ENCODE results near the gene FBRSL1. TPM values are rescaled to one million over a fixed set of nuclear protein-coding genes. Genes with fewer than 3 reads are reported as not detected.

Gene FBRSL1
- total RNA-seq, 1 donor from 2014 or later, result 43.8 TPM

- H3K27me3 ChIP-seq (ENCODE audit: insufficient read depth, low read length), result no peaks in the 10 kb centered on the region
- peaks cover 16% of the 10 kb centered on the region for H3K27me3 Mint-ChIP-seq (ENCODE audit: low read depth, unreplicated experiment)
- H3K4me3 ChIP-seq (ENCODE audit: insufficient read depth, low read depth, low read length), result no peak overlapping the region
- H3K36me3 ChIP-seq (ENCODE audit: insufficient read depth, low read length), result no peaks in the 10 kb centered on the region
- no peak overlapping the region for H2AFZ ChIP-seq (ENCODE audit: low read depth, low read length)
- H3K4me1 ChIP-seq (ENCODE audit: insufficient read depth, low read length), result peaks cover 4% of the 10 kb centered on the region
- H3K27ac Mint-ChIP-seq (ENCODE audit: unreplicated experiment), result no peak overlapping the region
- no peak overlapping the region for H3K4me2 ChIP-seq (ENCODE audit: low read length)
- H3K9me3 Mint-ChIP-seq (ENCODE audit: unreplicated experiment), result peaks cover 3% of the 10 kb centered on the region
- DNase-seq (ENCODE audit: low read depth) (no peak), FAIRE-seq (no peak)
- TF ChIP-seq EZH2 (IDR thresholded peaks at IDR 0.05; ENCODE audit: insufficient read depth, low read length) (no peak), CTCF (IDR thresholded peaks at IDR 0.05; ENCODE audit: insufficient read depth, low read depth, low read length) (no peak)
- no peaks in the 10 kb centered on the region for H3K9me3 ChIP-seq (ENCODE audit: insufficient read depth, low read depth, low read length)
- H3K36me3 Mint-ChIP-seq (ENCODE audit: low read depth, unreplicated experiment), result peaks cover 7% of the 10 kb centered on the region
- H3K27ac ChIP-seq (ENCODE audit: low read depth, low read length), result no peak overlapping the region
- no peaks in the 10 kb centered on the region for H3K79me2 ChIP-seq (ENCODE audit: insufficient read depth, low read length)
- H3K9ac ChIP-seq (ENCODE audit: low read length), result no peak overlapping the region
- peaks cover 3% of the 10 kb centered on the region for H3K4me1 Mint-ChIP-seq (ENCODE audit: low read depth, unreplicated experiment)
- H3K4me3 Mint-ChIP-seq (ENCODE audit: unreplicated experiment), result no peak overlapping the region
- H4K20me1 ChIP-seq (ENCODE audit: insufficient read depth, low read length), result peaks cover 38% of the 10 kb centered on the region
These were observed 58.6 kb downstream of the FBRSL1 start for GRCh38 chr12:132548430-132549058.

GRCh38 chr12:132549059-132549458, 59.1 kb downstream of the FBRSL1 start:
- no peak for DNase-seq (ENCODE audit: low read depth)
- no peaks in the 10 kb centered on the region for H3K79me2 ChIP-seq (ENCODE audit: insufficient read depth, low read length)
- peaks cover 7% of the 10 kb centered on the region for H3K36me3 Mint-ChIP-seq (ENCODE audit: low read depth, unreplicated experiment)
- no peaks in the 10 kb centered on the region for H3K36me3 ChIP-seq (ENCODE audit: insufficient read depth, low read length)
- no peak for FAIRE-seq
- no peaks in the 10 kb centered on the region for H3K9me3 ChIP-seq (ENCODE audit: insufficient read depth, low read depth, low read length)
- H4K20me1 ChIP-seq (ENCODE audit: insufficient read depth, low read length), result peaks cover 37% of the 10 kb centered on the region
- peaks cover 3% of the 10 kb centered on the region for H3K4me1 Mint-ChIP-seq (ENCODE audit: low read depth, unreplicated experiment)
- H3K27ac ChIP-seq (ENCODE audit: low read depth, low read length), result no peak overlapping the region
- TF ChIP-seq EZH2 (IDR thresholded peaks at IDR 0.05; ENCODE audit: insufficient read depth, low read length), result no peak
- no peak for TF ChIP-seq CTCF (IDR thresholded peaks at IDR 0.05; ENCODE audit: insufficient read depth, low read depth, low read length)
- no peak overlapping the region for H3K4me2 ChIP-seq (ENCODE audit: low read length)
- no peak overlapping the region for H3K4me3 Mint-ChIP-seq (ENCODE audit: unreplicated experiment)
- no peak overlapping the region for H2AFZ ChIP-seq (ENCODE audit: low read depth, low read length)
- H3K9ac ChIP-seq (ENCODE audit: low read length), result no peak overlapping the region
- H3K27ac Mint-ChIP-seq (ENCODE audit: unreplicated experiment), result no peak overlapping the region
- H3K27me3 ChIP-seq (ENCODE audit: insufficient read depth, low read length), result no peaks in the 10 kb centered on the region
- peaks cover 3% of the 10 kb centered on the region for H3K9me3 Mint-ChIP-seq (ENCODE audit: unreplicated experiment)
- no peak overlapping the region for H3K4me3 ChIP-seq (ENCODE audit: insufficient read depth, low read depth, low read length)
- H3K27me3 Mint-ChIP-seq (ENCODE audit: low read depth, unreplicated experiment), result peaks cover 16% of the 10 kb centered on the region
- peaks cover 4% of the 10 kb centered on the region for H3K4me1 ChIP-seq (ENCODE audit: insufficient read depth, low read length)

- no peak for FAIRE-seq
- Histone ChIP-seq H3K27ac (ENCODE audit: low read depth, low read length) (no peak overlapping the region), H3K4me3 (ENCODE audit: insufficient read depth, low read depth, low read length) (no peak overlapping the region), H3K4me1 (ENCODE audit: insufficient read depth, low read length) (peaks cover 4% of the 10 kb centered on the region), H4K20me1 (ENCODE audit: insufficient read depth, low read length) (peaks cover 26% of the 10 kb centered on the region), H3K4me2 (ENCODE audit: low read length) (no peak overlapping the region), H3K9ac (ENCODE audit: low read length) (no peak overlapping the region), H3K36me3 (ENCODE audit: insufficient read depth, low read length) (no peaks in the 10 kb centered on the region), H2AFZ (ENCODE audit: low read depth, low read length) (no peak overlapping the region), H3K9me3 (ENCODE audit: insufficient read depth, low read depth, low read length) (no peaks in the 10 kb centered on the region), H3K27me3 (ENCODE audit: insufficient read depth, low read length) (no peaks in the 10 kb centered on the region), H3K79me2 (ENCODE audit: insufficient read depth, low read length) (no peaks in the 10 kb centered on the region)
- peaks cover 3% of the 10 kb centered on the region for H3K4me1 Mint-ChIP-seq (ENCODE audit: low read depth, unreplicated experiment)
- DNase-seq (ENCODE audit: low read depth), result no peak
- peaks cover 5% of the 10 kb centered on the region for H3K36me3 Mint-ChIP-seq (ENCODE audit: low read depth, unreplicated experiment)
- H3K27me3 Mint-ChIP-seq (ENCODE audit: low read depth, unreplicated experiment), result peaks cover 12% of the 10 kb centered on the region
- no peaks in the 10 kb centered on the region for H3K9me3 Mint-ChIP-seq (ENCODE audit: unreplicated experiment)
- no peak for TF ChIP-seq CTCF (IDR thresholded peaks at IDR 0.05; ENCODE audit: insufficient read depth, low read depth, low read length)
- TF ChIP-seq EZH2 (IDR thresholded peaks at IDR 0.05; ENCODE audit: insufficient read depth, low read length), result no peak
- H3K4me3 Mint-ChIP-seq (ENCODE audit: unreplicated experiment), result no peak overlapping the region
- no peak overlapping the region for H3K27ac Mint-ChIP-seq (ENCODE audit: unreplicated experiment)
These were observed 60.3 kb downstream of the FBRSL1 start for GRCh38 chr12:132550014-132550802.

Data from astrocyte (in vitro differentiated cells and primary cell).